SK-N-SH treated with all-trans-retinoic acid at 6 μM for 48 hours (cell line): ENCODE measurements around the gene PPM1H.

Source experiments
- ATAC-seq: fragments of 200-7000 bp; cut with Tn5 transposase; 3 replicates; pipeline ENCODE4 v1.9.1; 2020; ENCODE audit warnings: mild to moderate bottlenecking, moderate library complexity
- ARNTL ChIP-seq: fragments of 450-650 bp; formaldehyde crosslinking; IDR thresholded peaks from 2 replicates; pipeline ENCODE4 v1.5.0; 2020; ENCODE audit warnings: low read depth, mild to moderate bottlenecking, moderate library complexity, borderline replicate concordance
- BACH2 ChIP-seq: fragments of 250-450 bp; sonication (Bioruptor Pico); IDR thresholded peaks from 2 replicates; pipeline ENCODE4 v1.9.0; 2021; ENCODE audit warnings: mild to moderate bottlenecking, borderline replicate concordance
- CREB5 ChIP-seq: fragments of 250-450 bp; sonication (Bioruptor Pico); IDR thresholded peaks from 2 replicates; pipeline ENCODE4 v1.5.1; 2020; ENCODE audit warnings: low read depth, mild to moderate bottlenecking, moderate library complexity
- CSDC2 ChIP-seq: fragments of 250-450 bp; sonication (Bioruptor Pico); IDR thresholded peaks from 2 replicates; pipeline ENCODE4 v1.5.0; 2020; ENCODE audit warnings: mild to moderate bottlenecking, moderate library complexity
- CSRNP3 ChIP-seq: fragments of 250-450 bp; sonication (Bioruptor Pico); IDR thresholded peaks from 2 replicates; pipeline ENCODE4 v1.5.1; 2021; ENCODE audit warnings: mild to moderate bottlenecking, moderate library complexity
- ESRRG ChIP-seq: fragments of 250-450 bp; sonication (Bioruptor Pico); IDR thresholded peaks from 2 replicates; pipeline ENCODE4 v1.6.1; 2021; ENCODE audit warnings: mild to moderate bottlenecking
- GLIS3 ChIP-seq: fragments of 250-450 bp; sonication (Bioruptor Pico); IDR thresholded peaks from 2 replicates; pipeline ENCODE4 v1.5.0; 2020; ENCODE audit warnings: mild to moderate bottlenecking, moderate library complexity
- ISL1 ChIP-seq: fragments of 250-450 bp; sonication (Bioruptor Pico); IDR thresholded peaks from 2 replicates; pipeline ENCODE4 v2.1.2; 2022; ENCODE audit warnings: mild to moderate bottlenecking, moderate library complexity
- OSR1 ChIP-seq: fragments of 250-450 bp; sonication (Bioruptor Pico); IDR thresholded peaks from 2 replicates; pipeline ENCODE4 v1.8.0; 2022; ENCODE audit warnings: moderate library complexity, mild to moderate bottlenecking, inconsistent platforms
- PATZ1 ChIP-seq: fragments of 250-450 bp; sonication (Bioruptor Pico); IDR thresholded peaks from 2 replicates; pipeline ENCODE4 v1.8.0; 2020; ENCODE audit warnings: mild to moderate bottlenecking, moderate library complexity, borderline replicate concordance
- POU6F1 ChIP-seq: fragments of 250-450 bp; sonication (Bioruptor Pico); IDR thresholded peaks from 2 replicates; pipeline ENCODE4 v1.8.0; 2021; ENCODE audit warnings: low read depth, mild to moderate bottlenecking, moderate library complexity, borderline replicate concordance
- PPARA ChIP-seq: fragments of 250-450 bp; sonication (Bioruptor Pico); IDR thresholded peaks from 2 replicates; pipeline ENCODE4 v1.5.0; 2020; ENCODE audit warnings: mild to moderate bottlenecking, borderline replicate concordance
- RARB ChIP-seq: fragments of 250-450 bp; sonication (Bioruptor Pico); IDR thresholded peaks from 2 replicates; pipeline ENCODE4 v1.8.0; 2021; ENCODE audit warnings: mild to moderate bottlenecking, moderate library complexity
- SNAI2 ChIP-seq: fragments of 250-450 bp; sonication (Bioruptor Pico); IDR thresholded peaks from 2 replicates; pipeline ENCODE4 v1.5.0; 2020; ENCODE audit warnings: mild to moderate bottlenecking, moderate library complexity
- TOX ChIP-seq: fragments of 250-450 bp; sonication (Bioruptor Pico); IDR thresholded peaks from 2 replicates; pipeline ENCODE4 v1.8.0; 2021; ENCODE audit warnings: mild to moderate bottlenecking, moderate library complexity, borderline replicate concordance
- TSHZ2 ChIP-seq: fragments of 250-450 bp; sonication (Bioruptor Pico); IDR thresholded peaks from 2 replicates; pipeline ENCODE4 v1.5.0; 2020; ENCODE audit warnings: mild to moderate bottlenecking, moderate library complexity
- ZFP3 ChIP-seq: fragments of 250-450 bp; sonication (Bioruptor Pico); IDR thresholded peaks from 2 replicates; pipeline ENCODE4 v1.5.0; 2020; ENCODE audit warnings: mild to moderate bottlenecking, moderate library complexity
- ZNF565 ChIP-seq: fragments of 450-650 bp; formaldehyde crosslinking; conservative IDR thresholded peaks from 2 replicates; pipeline ENCODE4 v1.5.0; 2020; ENCODE audit warnings: low read depth, mild to moderate bottlenecking, moderate library complexity
- ZNF8 ChIP-seq: fragments of 450-650 bp; formaldehyde crosslinking; IDR thresholded peaks from 2 replicates; pipeline ENCODE4 v1.5.0; 2020; ENCODE audit warnings: mild to moderate bottlenecking, moderate library complexity

Gene PPM1H

GRCh38 chr12:62817556-62818271 is 117.2 kb downstream of the PPM1H start:
- no peak for TF ChIP-seq TOX
- no peak for TF ChIP-seq ZFP3 (CRISPR knock-in tag)
- no peak for TF ChIP-seq ARNTL (CRISPR knock-in tag)
- no peak for TF ChIP-seq SNAI2 (CRISPR knock-in tag)
- TF ChIP-seq BACH2 (CRISPR knock-in tag) = no peak
- TF ChIP-seq POU6F1 (CRISPR knock-in tag) = no peak
- no peak for TF ChIP-seq ZNF8 (CRISPR knock-in tag)
- no peak for TF ChIP-seq GLIS3 (CRISPR knock-in tag)
- no peak for TF ChIP-seq OSR1 (CRISPR knock-in tag)
- TF ChIP-seq ISL1 (CRISPR knock-in tag) = no peak
- TF ChIP-seq TSHZ2 (CRISPR knock-in tag) = no peak
- TF ChIP-seq CREB5 (CRISPR knock-in tag) = no peak
- 0 out of 3 replicates have a peak, but pooled peaks have one; percentile 27 for ATAC-seq

GRCh38 chr12:62814243-62814642 is 120.7 kb downstream of the PPM1H start:
- ATAC-seq = no peak
- TF ChIP-seq PPARA (CRISPR knock-in tag) = no peak
- TF ChIP-seq TOX = no peak
- TF ChIP-seq CSDC2 (CRISPR knock-in tag) = no peak

GRCh38 chr12:62813031-62813829 is 121.7 kb downstream of the PPM1H start:
- ATAC-seq = peak; percentile 95
- TF ChIP-seq GLIS3 (CRISPR knock-in tag) = no peak
- no peak for TF ChIP-seq CSRNP3 (CRISPR knock-in tag)
- no peak for TF ChIP-seq SNAI2 (CRISPR knock-in tag)
- no peak for TF ChIP-seq ZNF8 (CRISPR knock-in tag)
- TF ChIP-seq PPARA (CRISPR knock-in tag) = no peak
- TF ChIP-seq CSDC2 (CRISPR knock-in tag) = no peak
- TF ChIP-seq ZFP3 (CRISPR knock-in tag) = no peak
- no peak for TF ChIP-seq ESRRG
- no peak for TF ChIP-seq TOX
- no peak for TF ChIP-seq CREB5 (CRISPR knock-in tag)
- no peak for TF ChIP-seq PATZ1 (CRISPR knock-in tag)
- no peak for TF ChIP-seq TSHZ2 (CRISPR knock-in tag)
- TF ChIP-seq RARB (CRISPR knock-in tag) = no peak
- TF ChIP-seq ZNF565 (CRISPR knock-in tag) = no peak
- no peak for TF ChIP-seq BACH2 (CRISPR knock-in tag)
- no peak for TF ChIP-seq POU6F1 (CRISPR knock-in tag)
